Parathyroid adenoma (tissue), 2 donors: ENCODE results near the gene PINLYP.

Experiments
- H2AFZ ChIP-seq: fragments of 300-600 bp; sonication (generic); one replicate; pipeline ENCODE4 v1.7.0; 2017; ENCODE audit warnings: antibody characterized with exemption, mild to moderate bottlenecking
- H3K27ac ChIP-seq: fragments of 300-600 bp; sonication (generic); one replicate; pipeline ENCODE4 v1.7.0; 2017
- H3K27me3 ChIP-seq: fragments of 300-600 bp; sonication (generic); one replicate; pipeline ENCODE4 v1.7.0; 2017; ENCODE audit warnings: low read length; ENCODE audit not compliant: control insufficient read depth, insufficient read depth
- H3K36me3 ChIP-seq: fragments of 300-600 bp; sonication (generic); one replicate; pipeline ENCODE4 v1.7.0; 2017; ENCODE audit warnings: low read length; ENCODE audit not compliant: control insufficient read depth, insufficient read depth
- H3K4me1 ChIP-seq: fragments of 300-600 bp; sonication (generic); one replicate; pipeline ENCODE4 v1.7.0; 2017; ENCODE audit warnings: control low read depth
- H3K4me2 ChIP-seq: fragments of 300-600 bp; sonication (generic); one replicate; pipeline ENCODE4 v1.7.0; 2017; ENCODE audit warnings: low read length
- H3K4me3 ChIP-seq: fragments of 300-600 bp; sonication (generic); one replicate; pipeline ENCODE4 v1.7.0; 2017; ENCODE audit warnings: low read depth, low read length
- H3K79me2 ChIP-seq: fragments of 300-600 bp; sonication (generic); one replicate; pipeline ENCODE4 v1.7.0; 2017; ENCODE audit warnings: control low read depth
- H3K9ac ChIP-seq: fragments of 300-600 bp; sonication (generic); one replicate; pipeline ENCODE4 v1.7.0; 2017; ENCODE audit warnings: mild to moderate bottlenecking
- H3K9me3 ChIP-seq: fragments of 300-600 bp; sonication (generic); one replicate; pipeline ENCODE4 v1.7.0; 2017; ENCODE audit warnings: low read length; ENCODE audit not compliant: control insufficient read depth
- TF ChIP-seq, protein P1 (sequence below): fragments of 300-600 bp; sonication (generic); IDR thresholded peaks from one replicate; pipeline ENCODE4 v1.7.0; 2017; ENCODE audit warnings: antibody characterized with exemption, mild to moderate bottlenecking
- donor health status: primary hyperparathyroidism.

The PINLYP gene

DNA sequence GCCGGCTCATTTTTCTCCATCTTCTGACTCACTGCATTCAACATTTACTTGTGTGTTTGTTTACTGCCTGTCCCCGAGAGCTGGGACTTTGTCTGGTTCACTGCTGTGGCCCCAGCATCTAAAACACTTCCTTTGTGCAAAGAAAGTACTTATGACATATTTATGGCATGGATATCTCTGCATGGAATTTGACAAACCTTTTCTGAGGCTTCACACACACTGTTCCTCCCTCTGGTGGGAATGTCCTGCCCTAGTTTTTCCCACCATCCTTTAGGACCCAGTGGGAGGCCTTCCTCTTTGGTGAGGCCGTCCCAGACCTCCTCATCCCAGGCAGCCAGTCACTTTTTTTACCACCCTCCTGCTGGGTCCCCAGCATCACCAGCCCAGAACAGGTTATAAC is 34.9 kb downstream of the PINLYP start:
- H3K36me3 ChIP-seq: no peaks in the 10 kb centered on the region
- no peak overlapping the region for H3K9ac ChIP-seq
- no peak overlapping the region for H3K27ac ChIP-seq

DNA sequence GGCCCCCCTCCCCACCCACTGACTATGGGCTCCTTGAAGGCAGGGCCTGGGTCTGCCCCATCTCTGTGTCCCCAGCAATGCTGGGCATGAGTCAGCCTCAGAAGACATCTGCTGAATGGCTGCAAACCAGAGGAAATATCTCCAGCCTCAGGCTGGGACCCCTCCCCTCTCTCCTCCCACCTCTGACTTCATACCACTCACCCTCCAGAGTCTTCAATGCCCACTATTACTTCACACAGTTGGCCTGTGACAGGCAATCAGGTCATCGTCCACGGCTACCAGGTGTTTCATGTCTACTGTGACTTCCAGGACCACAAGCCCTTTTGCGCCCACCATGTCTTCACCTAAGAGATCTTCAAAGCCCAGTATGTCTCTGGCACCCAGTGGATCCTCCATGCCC is 36.2 kb downstream of the PINLYP start, which contains the start of gene SRRM5:
TSS of gene SRRM5 (plus strand) at position 301 of the 400 bp plus-strand sequence. CDS start at position 335, 34 bp downstream.
- TF ChIP-seq, protein P1, sequence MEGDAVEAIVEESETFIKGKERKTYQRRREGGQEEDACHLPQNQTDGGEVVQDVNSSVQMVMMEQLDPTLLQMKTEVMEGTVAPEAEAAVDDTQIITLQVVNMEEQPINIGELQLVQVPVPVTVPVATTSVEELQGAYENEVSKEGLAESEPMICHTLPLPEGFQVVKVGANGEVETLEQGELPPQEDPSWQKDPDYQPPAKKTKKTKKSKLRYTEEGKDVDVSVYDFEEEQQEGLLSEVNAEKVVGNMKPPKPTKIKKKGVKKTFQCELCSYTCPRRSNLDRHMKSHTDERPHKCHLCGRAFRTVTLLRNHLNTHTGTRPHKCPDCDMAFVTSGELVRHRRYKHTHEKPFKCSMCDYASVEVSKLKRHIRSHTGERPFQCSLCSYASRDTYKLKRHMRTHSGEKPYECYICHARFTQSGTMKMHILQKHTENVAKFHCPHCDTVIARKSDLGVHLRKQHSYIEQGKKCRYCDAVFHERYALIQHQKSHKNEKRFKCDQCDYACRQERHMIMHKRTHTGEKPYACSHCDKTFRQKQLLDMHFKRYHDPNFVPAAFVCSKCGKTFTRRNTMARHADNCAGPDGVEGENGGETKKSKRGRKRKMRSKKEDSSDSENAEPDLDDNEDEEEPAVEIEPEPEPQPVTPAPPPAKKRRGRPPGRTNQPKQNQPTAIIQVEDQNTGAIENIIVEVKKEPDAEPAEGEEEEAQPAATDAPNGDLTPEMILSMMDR: no peak
- Histone ChIP-seq H3K9me3 (no peaks in the 10 kb centered on the region), H3K27me3 (no peaks in the 10 kb centered on the region), H3K9ac (no peak within 1 kb of the TSS), H3K4me3 (no peak within 1 kb of the TSS), H3K4me2 (no peak within 1 kb of the TSS), H3K36me3 (no peaks in the 10 kb centered on the region), H3K4me1 (no peaks in the 10 kb centered on the region), H3K79me2 (no peaks in the 10 kb centered on the region), H2AFZ (no peak within 1 kb of the TSS), H3K27ac (no peak within 1 kb of the TSS)

More for the DNA sequence above, 34.9 kb downstream of the PINLYP start:
- Histone ChIP-seq H3K9me3 (no peaks in the 10 kb centered on the region), H3K4me1 (no peaks in the 10 kb centered on the region), H3K27me3 (no peaks in the 10 kb centered on the region), H3K79me2 (no peaks in the 10 kb centered on the region), H3K4me2 (no peak overlapping the region), H3K4me3 (no peak overlapping the region), H2AFZ (no peak overlapping the region)
- TF ChIP-seq, protein P1: no peak

DNA sequence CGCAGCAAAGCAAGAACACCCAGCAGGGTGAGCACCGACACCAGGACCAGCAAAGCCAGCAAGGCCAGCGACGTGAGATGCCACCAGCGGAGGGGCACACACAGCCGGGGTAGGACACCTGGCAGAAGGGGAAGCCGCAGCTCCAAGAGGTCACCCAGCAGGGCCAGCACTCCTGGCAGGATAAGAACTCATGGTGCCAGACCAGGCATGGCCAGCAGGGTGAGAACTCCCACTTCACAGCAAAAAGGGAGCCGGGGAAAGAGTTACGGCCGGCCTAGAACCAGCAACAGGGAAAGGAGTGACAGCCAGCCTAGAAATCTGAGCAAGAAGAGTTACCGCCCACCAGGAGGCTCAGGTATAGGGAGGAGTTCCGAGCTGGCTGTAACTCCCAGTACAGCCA is 36.8 kb downstream of the PINLYP start:
- H3K4me2 ChIP-seq: no peak overlapping the region
- TF ChIP-seq, protein P1: no peak
- H3K4me1 ChIP-seq: no peaks in the 10 kb centered on the region
- no peaks in the 10 kb centered on the region for H3K27me3 ChIP-seq
- H2AFZ ChIP-seq: no peak overlapping the region
- no peaks in the 10 kb centered on the region for H3K36me3 ChIP-seq
- no peaks in the 10 kb centered on the region for H3K9me3 ChIP-seq
- no peak overlapping the region for H3K9ac ChIP-seq
- H3K79me2 ChIP-seq: no peaks in the 10 kb centered on the region
- no peak overlapping the region for H3K4me3 ChIP-seq
- H3K27ac ChIP-seq: no peak overlapping the region

GRCh38 chr19:43616306-43616705 is 40.7 kb downstream of the PINLYP start:
- no peaks in the 10 kb centered on the region for H3K36me3 ChIP-seq
- H2AFZ ChIP-seq: no peak overlapping the region
- H3K79me2 ChIP-seq: peaks cover 8% of the 10 kb centered on the region
- H3K9ac ChIP-seq: no peak overlapping the region
- no peaks in the 10 kb centered on the region for H3K27me3 ChIP-seq
- H3K9me3 ChIP-seq: no peaks in the 10 kb centered on the region
- H3K4me1 ChIP-seq: peaks cover 3% of the 10 kb centered on the region
- TF ChIP-seq, protein P1: no peak
- H3K4me3 ChIP-seq: no peak overlapping the region
- H3K27ac ChIP-seq: no peak overlapping the region
- no peak overlapping the region for H3K4me2 ChIP-seq

- H3K4me1 ChIP-seq: peaks cover 3% of the 10 kb centered on the region
- H3K27me3 ChIP-seq: no peaks in the 10 kb centered on the region
- no peaks in the 10 kb centered on the region for H3K36me3 ChIP-seq
- H3K79me2 ChIP-seq: peaks cover 8% of the 10 kb centered on the region
- H3K27ac ChIP-seq: no peak overlapping the region
- no peak overlapping the region for H3K4me3 ChIP-seq
- H3K9me3 ChIP-seq: no peaks in the 10 kb centered on the region
- H2AFZ ChIP-seq: no peak overlapping the region
- no peak overlapping the region for H3K4me2 ChIP-seq
- no peak overlapping the region for H3K9ac ChIP-seq
- TF ChIP-seq, protein P1: no peak
Observed at GRCh38 chr19:43616954-43617353, 41.4 kb downstream of the PINLYP start.
